CD4-positive, CD25-positive, alpha-beta regulatory T cell (primary cell): ENCODE measurements around the gene IL10RA. TPM values are rescaled to one million over a fixed set of nuclear protein-coding genes. Genes with fewer than 3 reads are reported as not detected.

Source experiments
- ATAC-seq, 2 donors: fragments of 150-1000 bp; cut with Tn5 transposase; one replicate each; pipeline ENCODE4 v1.10.0; 2021; ENCODE audit warnings: low read depth in 2 of 2, moderate number of reproducible peaks in 2 of 2, moderate library complexity in 1 of 2
- DNase-seq, 3 donors: peaks; one replicate each; pipeline versions ENCODE4 v3.0.0 to v3.0.0-alpha.2; 2012 to 2022; ENCODE audit warnings: mixed read lengths in 1 of 3
- H3K27ac ChIP-seq: one replicate; pipeline ENCODE4 v1.7.0; 2013; ENCODE audit warnings: mild to moderate bottlenecking, low read length; ENCODE audit not compliant: insufficient read depth, poor library complexity, severe bottlenecking
- H3K27me3 ChIP-seq: one replicate; pipeline ENCODE4 v1.7.0; 2013; ENCODE audit warnings: low read length; ENCODE audit not compliant: control insufficient read depth, insufficient read depth
- H3K36me3 ChIP-seq: one replicate; pipeline ENCODE4 v1.7.0; 2013; ENCODE audit warnings: mild to moderate bottlenecking, low read length, moderate library complexity; ENCODE audit not compliant: control insufficient read depth, insufficient read depth
- H3K4me1 ChIP-seq: 2 replicates; pipeline ENCODE4 v1.7.0; 2013; ENCODE audit warnings: mild to moderate bottlenecking, low read length; ENCODE audit not compliant: insufficient read depth, control insufficient read depth, poor library complexity, severe bottlenecking
- H3K4me3 ChIP-seq: one replicate; pipeline ENCODE4 v1.7.0; 2013; ENCODE audit warnings: low read depth, mild to moderate bottlenecking, low read length, moderate library complexity
- H3K9me3 ChIP-seq, 2 experiments: 1 replicate in 1 of 2; 2 replicates in 1 of 2; pipeline ENCODE4 v1.7.0; 2013; ENCODE audit warnings: low read length in 2 of 2, mild to moderate bottlenecking in 1 of 2, moderate library complexity in 1 of 2; ENCODE audit not compliant: control insufficient read depth in 2 of 2
- H3K27ac Mint-ChIP-seq, 3 donors: one replicate each; pipeline ENCODE4 v1.8.0; 2020 to 2022; ENCODE audit warnings: mild to moderate bottlenecking in 3 of 3, mixed read lengths in 3 of 3, moderate library complexity in 2 of 3
- H3K27me3 Mint-ChIP-seq: one replicate; pipeline ENCODE4 v1.8.0; 2022; ENCODE audit warnings: mild to moderate bottlenecking, mixed read lengths
- H3K36me3 Mint-ChIP-seq: one replicate; pipeline ENCODE4 v1.8.0; 2020; ENCODE audit warnings: mixed read lengths
- H3K4me1 Mint-ChIP-seq, 4 donors: one replicate each; pipeline ENCODE4 v1.8.0; 2020 to 2022; ENCODE audit warnings: mixed read lengths in 4 of 4, mild to moderate bottlenecking in 1 of 4
- H3K4me3 Mint-ChIP-seq, 4 donors: one replicate each; pipeline ENCODE4 v1.8.0; 2020 to 2022; ENCODE audit warnings: mild to moderate bottlenecking in 4 of 4, mixed read lengths in 4 of 4, moderate library complexity in 3 of 4
- H3K9me3 Mint-ChIP-seq, 7 donors: one replicate each; pipeline ENCODE4 v1.8.0; 2020 to 2022; ENCODE audit warnings: mixed read lengths in 7 of 7, mild to moderate bottlenecking in 3 of 7, moderate library complexity in 2 of 7
- polyA plus RNA-seq, 4 donors: library from polyadenylated mRNA; unstranded; fragments of 300-500 nt; fragmentation: Illumina TruSeq; gene quantifications; one replicate each; pipeline ENCODE4 v1.2.3, GENCODE V29; 2021
- total RNA-seq: library from RNA; stranded (reverse); gene quantifications from one replicate; pipeline ENCODE4 v1.2.3, GENCODE V29; 2022

IL10RA gene
- total and polyA plus RNA-seq, 5 donors from 2014 or later, result 572 to 666 (median 654) TPM

GRCh38 chr11:118046051-118046963 lies 60.1 kb downstream of the IL10RA start:
- Mint-ChIP-seq H3K9me3 (peaks cover 0 to 1% (median 0%) of the 10 kb centered on the region in 7 donors), H3K4me1 (peaks cover 39 to 99% (median 76%) of the 10 kb centered on the region in 4 donors), H3K36me3 (no peaks in the 10 kb centered on the region), H3K27me3 (no peaks in the 10 kb centered on the region), H3K4me3 (peak overlapping the region; percentile 39 to 74 (median 54)), H3K27ac (peak overlapping the region; percentile 95 to 99 (median 96))
- Histone ChIP-seq H3K27me3 (no peaks in the 10 kb centered on the region), H3K4me1 (peaks cover 90% of the 10 kb centered on the region), H3K9me3 (no peaks in the 10 kb centered on the region), H3K4me3 (peak overlapping the region; percentile 42), H3K36me3 (no peaks in the 10 kb centered on the region), H3K27ac (peak overlapping the region; percentile 86)
- peak; percentile 20 to 75 (median 59) for DNase-seq
- ATAC-seq, result peak; percentile 52 to 59

GRCh38 chr11:118046964-118047700 lies 60.9 kb downstream of the IL10RA start:
- peaks cover 94% of the 10 kb centered on the region for H3K4me1 ChIP-seq
- H3K27ac Mint-ChIP-seq, result peak overlapping the region; percentile 95 to 99 (median 96)

GRCh38 chr11:118047749-118048148 lies 61.6 kb downstream of the IL10RA start:
- Histone ChIP-seq H3K27me3 (no peaks in the 10 kb centered on the region), H3K9me3 (no peaks in the 10 kb centered on the region), H3K4me3 (peak overlapping the region; percentile 42), H3K4me1 (peaks cover 94% of the 10 kb centered on the region), H3K36me3 (no peaks in the 10 kb centered on the region), H3K27ac (peak overlapping the region; percentile 86)
- no peaks in the 10 kb centered on the region for H3K27me3 Mint-ChIP-seq
- peak overlapping the region in 1 of 4 donors; percentile 7 for H3K4me3 Mint-ChIP-seq
- H3K9me3 Mint-ChIP-seq, result peaks cover 0 to 1% (median 0%) of the 10 kb centered on the region in 7 donors
- H3K36me3 Mint-ChIP-seq, result no peaks in the 10 kb centered on the region
- H3K27ac Mint-ChIP-seq, result peak overlapping the region; percentile 95 to 99 (median 96)
- DNase-seq (no peak), ATAC-seq (no peak)
- H3K4me1 Mint-ChIP-seq, result peaks cover 36 to 99% (median 74%) of the 10 kb centered on the region in 4 donors

More at GRCh38 chr11:118046964-118047700, 60.9 kb downstream of the IL10RA start:
- H3K4me3 Mint-ChIP-seq, result peak overlapping the region; percentile 22 to 74 (median 54)
- H3K4me3 ChIP-seq, result peak overlapping the region; percentile 42
- H3K36me3 ChIP-seq, result no peaks in the 10 kb centered on the region
- ATAC-seq (no peak), DNase-seq (no peak)
- no peaks in the 10 kb centered on the region for H3K36me3 Mint-ChIP-seq
- no peaks in the 10 kb centered on the region for H3K27me3 Mint-ChIP-seq
- H3K9me3 Mint-ChIP-seq, result peaks cover 0 to 1% (median 0%) of the 10 kb centered on the region in 7 donors
- H3K27me3 ChIP-seq, result no peaks in the 10 kb centered on the region
- H3K9me3 ChIP-seq, result no peaks in the 10 kb centered on the region
- peak overlapping the region; percentile 86 for H3K27ac ChIP-seq
- peaks cover 42 to 99% (median 76%) of the 10 kb centered on the region in 4 donors for H3K4me1 Mint-ChIP-seq

GRCh38 chr11:118048472-118049370 lies 62.5 kb downstream of the IL10RA start:
- DNase-seq, result no peak
- H3K9me3 ChIP-seq, result no peaks in the 10 kb centered on the region
- H3K27ac ChIP-seq, result peak overlapping the region; percentile 65
- Mint-ChIP-seq H3K4me1 (peaks cover 37 to 99% (median 73%) of the 10 kb centered on the region in 4 donors), H3K4me3 (peak overlapping the region; percentile 51 to 82 (median 66)), H3K27ac (peak overlapping the region; percentile 95 to 99 (median 96)), H3K9me3 (peaks cover 0 to 2% (median 0%) of the 10 kb centered on the region in 7 donors), H3K27me3 (peaks cover 4% of the 10 kb centered on the region), H3K36me3 (no peaks in the 10 kb centered on the region)
- H3K36me3 ChIP-seq, result no peaks in the 10 kb centered on the region
- H3K4me1 ChIP-seq, result peaks cover 99% of the 10 kb centered on the region
- no peak for ATAC-seq
- H3K4me3 ChIP-seq, result no peak overlapping the region
- no peaks in the 10 kb centered on the region for H3K27me3 ChIP-seq

- H3K4me1 ChIP-seq, result peaks cover 89% of the 10 kb centered on the region
- Mint-ChIP-seq H3K9me3 (peaks cover 0 to 2% (median 0%) of the 10 kb centered on the region in 7 donors), H3K27ac (peak overlapping the region; percentile 96 to 99 (median 98)), H3K36me3 (no peaks in the 10 kb centered on the region), H3K4me1 (peaks cover 34 to 90% (median 64%) of the 10 kb centered on the region in 4 donors), H3K4me3 (peak overlapping the region in 3 of 4 donors; percentile 26 to 60 (median 44)), H3K27me3 (peaks cover 4% of the 10 kb centered on the region)
- no peak for ATAC-seq
- no peaks in the 10 kb centered on the region for H3K9me3 ChIP-seq
- H3K4me3 ChIP-seq, result no peak overlapping the region
- no peaks in the 10 kb centered on the region for H3K36me3 ChIP-seq
- H3K27me3 ChIP-seq, result no peaks in the 10 kb centered on the region
- peak overlapping the region; percentile 88 for H3K27ac ChIP-seq
- no peak for DNase-seq
Measured at GRCh38 chr11:118049771-118050170, 63.6 kb downstream of the IL10RA start.

GRCh38 chr11:118050208-118050891 lies 64.2 kb downstream of the IL10RA start:
- peak overlapping the region in 3 of 4 donors; percentile 66 to 85 (median 84) for H3K4me3 Mint-ChIP-seq
- Histone ChIP-seq H3K4me3 (peak overlapping the region; percentile 37), H3K36me3 (no peaks in the 10 kb centered on the region), H3K9me3 (no peaks in the 10 kb centered on the region), H3K27ac (peak overlapping the region; percentile 88), H3K27me3 (no peaks in the 10 kb centered on the region), H3K4me1 (peaks cover 83% of the 10 kb centered on the region)
- H3K27me3 Mint-ChIP-seq, result peaks cover 4% of the 10 kb centered on the region
- H3K4me1 Mint-ChIP-seq, result peaks cover 29 to 84% (median 59%) of the 10 kb centered on the region in 4 donors
- peak overlapping the region; percentile 96 to 100 (median 98) for H3K27ac Mint-ChIP-seq
- no peaks in the 10 kb centered on the region for H3K36me3 Mint-ChIP-seq
- ATAC-seq (no peak), DNase-seq (no peak)
- H3K9me3 Mint-ChIP-seq, result peaks cover 0 to 2% (median 0%) of the 10 kb centered on the region in 7 donors
